HepG2 (cell line): ENCODE measurements around the gene SRP68. TPM values are rescaled to one million over a fixed set of nuclear protein-coding genes. Genes with fewer than 3 reads are reported as not detected.

Source experiments
- ARNT2 ChIP-seq: sonication (generic); formaldehyde crosslinking; IDR thresholded peaks from 2 replicates; pipeline ENCODE4 v1.8.0; 2022; ENCODE audit warnings: mild to moderate bottlenecking, low read depth, missing genetic modification reagents, moderate library complexity
- IRF2 ChIP-seq: IDR thresholded peaks from 2 replicates; pipeline ENCODE4 v1.6.1; 2018; ENCODE audit warnings: missing genetic modification reagents, missing compliant biosample characterization
- MAFG ChIP-seq: sonication (generic); formaldehyde crosslinking; IDR thresholded peaks from 2 replicates; pipeline ENCODE4 v1.5.1; 2020; ENCODE audit warnings: mild to moderate bottlenecking, missing genetic modification reagents
- MTA1 ChIP-seq: sonication (generic); formaldehyde crosslinking; IDR thresholded peaks from 2 replicates; pipeline ENCODE4 v1.4.0; 2020; ENCODE audit warnings: missing genetic modification reagents, mild to moderate bottlenecking, borderline replicate concordance
- PCBP1 ChIP-seq: fragments of 200-400 bp; formaldehyde crosslinking; IDR thresholded peaks from 2 replicates; pipeline ENCODE4 v1.6.1; 2017; ENCODE audit warnings: mild to moderate bottlenecking, low read depth, low read length, borderline replicate concordance
- SRSF1 ChIP-seq: fragments of 200-400 bp; formaldehyde crosslinking; optimal IDR thresholded peaks from 2 replicates; pipeline ENCODE3; 2017; ENCODE audit warnings: mild to moderate bottlenecking, low read depth, low read length, moderate library complexity
- XRCC5 ChIP-seq: fragments of 200-400 bp; formaldehyde crosslinking; optimal IDR thresholded peaks from 2 replicates; pipeline ENCODE3; 2017; ENCODE audit warnings: mild to moderate bottlenecking, low read length
- ZC3H4 ChIP-seq: sonication (generic); formaldehyde crosslinking; IDR thresholded peaks from 2 replicates; pipeline ENCODE4 v1.4.0; 2020; ENCODE audit warnings: missing genetic modification reagents, borderline replicate concordance
- ZNF296 ChIP-seq: sonication (generic); formaldehyde crosslinking; conservative IDR thresholded peaks from 2 replicates; pipeline ENCODE4 v1.5.0; 2020; ENCODE audit warnings: mild to moderate bottlenecking, missing genetic modification reagents
- ZNF333 ChIP-seq: sonication (generic); formaldehyde crosslinking; IDR thresholded peaks from 2 replicates; pipeline ENCODE4 v1.4.0; 2020; ENCODE audit warnings: mild to moderate bottlenecking, missing genetic modification reagents, borderline replicate concordance
- ZNF33B ChIP-seq: sonication (generic); formaldehyde crosslinking; IDR thresholded peaks from 2 replicates; pipeline ENCODE4 v1.5.1; 2020; ENCODE audit warnings: mild to moderate bottlenecking, missing genetic modification reagents
- ZNF530 ChIP-seq: sonication (generic); formaldehyde crosslinking; IDR thresholded peaks from 2 replicates; pipeline ENCODE4 v1.5.0; 2020; ENCODE audit warnings: low read depth, mild to moderate bottlenecking, missing genetic modification reagents
- ZNF672 ChIP-seq: sonication (generic); formaldehyde crosslinking; IDR thresholded peaks from 2 replicates; pipeline ENCODE4 v1.8.1; 2022; ENCODE audit warnings: missing genetic modification reagents
- polyA plus RNA-seq, 8 experiments: library from polyadenylated mRNA; depleted of rRNA in 3 of 8; stranded (reverse) in 7 of 8; unstranded in 1 of 8; fragments of >200 nt; fragmentation: Illumina TruSeq in 4 of 8; extraction: Trizol in 4 of 8; gene quantifications; 2 replicates each; pipeline versions ENCODE4 v1.2.1 to v1.2.3, GENCODE V29; 2011 to 2016; ENCODE audit warnings: low read depth in 4 of 8, missing spikeins in 1 of 8, mixed read lengths in 1 of 8; ENCODE audit not compliant: insufficient read depth in 1 of 8
- total RNA-seq, 5 experiments: library from RNA; depleted of rRNA; stranded (reverse); fragments of >200 nt; fragmentation: Illumina TruSeq; extraction: Trizol; gene quantifications; 2 replicates each; pipeline ENCODE4 v1.2.3, GENCODE V29; 2016; ENCODE audit warnings: low read depth in 1 of 5
- TF ChIP-seq, protein P1 (sequence below): sonication (generic); formaldehyde crosslinking; IDR thresholded peaks from 2 replicates; pipeline ENCODE4 v1.4.0; 2020; ENCODE audit warnings: missing genetic modification reagents
- TF ChIP-seq, protein P2 (sequence below): IDR thresholded peaks from 2 replicates; pipeline ENCODE4 v1.6.1; 2016
- TF ChIP-seq, protein P3 (sequence below): IDR thresholded peaks from 2 replicates; pipeline ENCODE4 v1.6.1; 2012; ENCODE audit warnings: low read length, improper control_type of control experiment
- TF ChIP-seq, protein P4 (sequence below): IDR thresholded peaks from 2 replicates; pipeline ENCODE4 v1.6.1; 2016; ENCODE audit warnings: low read depth

The SRP68 gene
- total and polyA plus RNA-seq, 2 of the 13 experiments (the other 11 are each of a cell fraction or from before 2014, with no cell fraction given): 39.8 to 74.3 TPM

GRCh38 chr17:76079956-76080767 lies 7.8 kb upstream of the SRP68 start (continued):
- TF ChIP-seq ZNF530 (CRISPR knock-in tag): 0 out of 2 replicates have a peak, but pooled peaks have one; percentile 27
- TF ChIP-seq ZNF333: 0 out of 2 replicates have a peak, but pooled peaks have one; percentile 13
- TF ChIP-seq XRCC5: no peak
- 0 out of 2 replicates have a peak, but pooled peaks have one; percentile 26 for TF ChIP-seq ZC3H4 (CRISPR knock-in tag)
- TF ChIP-seq ARNT2: 0 out of 2 replicates have a peak, but pooled peaks have one; percentile 33
- 0 out of 2 replicates have a peak, but pooled peaks have one; percentile 65 for TF ChIP-seq PCBP1
- TF ChIP-seq, protein P1, sequence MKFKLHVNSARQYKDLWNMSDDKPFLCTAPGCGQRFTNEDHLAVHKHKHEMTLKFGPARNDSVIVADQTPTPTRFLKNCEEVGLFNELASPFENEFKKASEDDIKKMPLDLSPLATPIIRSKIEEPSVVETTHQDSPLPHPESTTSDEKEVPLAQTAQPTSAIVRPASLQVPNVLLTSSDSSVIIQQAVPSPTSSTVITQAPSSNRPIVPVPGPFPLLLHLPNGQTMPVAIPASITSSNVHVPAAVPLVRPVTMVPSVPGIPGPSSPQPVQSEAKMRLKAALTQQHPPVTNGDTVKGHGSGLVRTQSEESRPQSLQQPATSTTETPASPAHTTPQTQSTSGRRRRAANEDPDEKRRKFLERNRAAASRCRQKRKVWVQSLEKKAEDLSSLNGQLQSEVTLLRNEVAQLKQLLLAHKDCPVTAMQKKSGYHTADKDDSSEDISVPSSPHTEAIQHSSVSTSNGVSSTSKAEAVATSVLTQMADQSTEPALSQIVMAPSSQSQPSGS (CRISPR knock-in tag): no peak
- no peak for TF ChIP-seq MAFG (CRISPR knock-in tag)
- peak; percentile 49; the same call in 1 of the 2 replicates for TF ChIP-seq IRF2
- TF ChIP-seq, protein P2, sequence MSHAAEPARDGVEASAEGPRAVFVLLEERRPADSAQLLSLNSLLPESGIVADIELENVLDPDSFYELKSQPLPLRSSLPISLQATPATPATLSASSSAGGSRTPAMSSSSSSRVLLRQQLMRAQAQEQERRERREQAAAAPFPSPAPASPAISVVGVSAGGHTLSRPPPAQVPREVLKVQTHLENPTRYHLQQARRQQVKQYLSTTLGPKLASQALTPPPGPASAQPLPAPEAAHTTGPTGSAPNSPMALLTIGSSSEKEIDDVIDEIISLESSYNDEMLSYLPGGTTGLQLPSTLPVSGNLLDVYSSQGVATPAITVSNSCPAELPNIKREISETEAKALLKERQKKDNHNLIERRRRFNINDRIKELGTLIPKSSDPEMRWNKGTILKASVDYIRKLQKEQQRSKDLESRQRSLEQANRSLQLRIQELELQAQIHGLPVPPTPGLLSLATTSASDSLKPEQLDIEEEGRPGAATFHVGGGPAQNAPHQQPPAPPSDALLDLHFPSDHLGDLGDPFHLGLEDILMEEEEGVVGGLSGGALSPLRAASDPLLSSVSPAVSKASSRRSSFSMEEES (CRISPR knock-in tag): no peak
- TF ChIP-seq, protein P3, sequence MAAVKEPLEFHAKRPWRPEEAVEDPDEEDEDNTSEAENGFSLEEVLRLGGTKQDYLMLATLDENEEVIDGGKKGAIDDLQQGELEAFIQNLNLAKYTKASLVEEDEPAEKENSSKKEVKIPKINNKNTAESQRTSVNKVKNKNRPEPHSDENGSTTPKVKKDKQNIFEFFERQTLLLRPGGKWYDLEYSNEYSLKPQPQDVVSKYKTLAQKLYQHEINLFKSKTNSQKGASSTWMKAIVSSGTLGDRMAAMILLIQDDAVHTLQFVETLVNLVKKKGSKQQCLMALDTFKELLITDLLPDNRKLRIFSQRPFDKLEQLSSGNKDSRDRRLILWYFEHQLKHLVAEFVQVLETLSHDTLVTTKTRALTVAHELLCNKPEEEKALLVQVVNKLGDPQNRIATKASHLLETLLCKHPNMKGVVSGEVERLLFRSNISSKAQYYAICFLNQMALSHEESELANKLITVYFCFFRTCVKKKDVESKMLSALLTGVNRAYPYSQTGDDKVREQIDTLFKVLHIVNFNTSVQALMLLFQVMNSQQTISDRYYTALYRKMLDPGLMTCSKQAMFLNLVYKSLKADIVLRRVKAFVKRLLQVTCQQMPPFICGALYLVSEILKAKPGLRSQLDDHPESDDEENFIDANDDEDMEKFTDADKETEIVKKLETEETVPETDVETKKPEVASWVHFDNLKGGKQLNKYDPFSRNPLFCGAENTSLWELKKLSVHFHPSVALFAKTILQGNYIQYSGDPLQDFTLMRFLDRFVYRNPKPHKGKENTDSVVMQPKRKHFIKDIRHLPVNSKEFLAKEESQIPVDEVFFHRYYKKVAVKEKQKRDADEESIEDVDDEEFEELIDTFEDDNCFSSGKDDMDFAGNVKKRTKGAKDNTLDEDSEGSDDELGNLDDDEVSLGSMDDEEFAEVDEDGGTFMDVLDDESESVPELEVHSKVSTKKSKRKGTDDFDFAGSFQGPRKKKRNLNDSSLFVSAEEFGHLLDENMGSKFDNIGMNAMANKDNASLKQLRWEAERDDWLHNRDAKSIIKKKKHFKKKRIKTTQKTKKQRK: no peak
- TF ChIP-seq, protein P4, sequence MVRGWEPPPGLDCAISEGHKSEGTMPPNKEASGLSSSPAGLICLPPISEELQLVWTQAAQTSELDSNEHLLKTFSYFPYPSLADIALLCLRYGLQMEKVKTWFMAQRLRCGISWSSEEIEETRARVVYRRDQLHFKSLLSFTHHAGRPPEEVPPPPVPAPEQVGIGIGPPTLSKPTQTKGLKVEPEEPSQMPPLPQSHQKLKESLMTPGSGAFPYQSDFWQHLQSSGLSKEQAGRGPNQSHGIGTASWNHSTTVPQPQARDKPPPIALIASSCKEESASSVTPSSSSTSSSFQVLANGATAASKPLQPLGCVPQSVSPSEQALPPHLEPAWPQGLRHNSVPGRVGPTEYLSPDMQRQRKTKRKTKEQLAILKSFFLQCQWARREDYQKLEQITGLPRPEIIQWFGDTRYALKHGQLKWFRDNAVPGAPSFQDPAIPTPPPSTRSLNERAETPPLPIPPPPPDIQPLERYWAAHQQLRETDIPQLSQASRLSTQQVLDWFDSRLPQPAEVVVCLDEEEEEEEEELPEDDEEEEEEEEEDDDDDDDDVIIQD (CRISPR knock-in tag): no peak
- TF ChIP-seq MTA1 (CRISPR knock-in tag): no peak
- TF ChIP-seq ZNF33B (CRISPR knock-in tag): no peak
- 0 out of 2 replicates have a peak, but pooled peaks have one; percentile 54 for TF ChIP-seq ZNF672 (CRISPR knock-in tag)
- TF ChIP-seq ZNF296: 0 out of 2 replicates have a peak, but pooled peaks have one; percentile 28
- peak; percentile 30 for TF ChIP-seq SRSF1
